Measurements from ENCODE around the gene CCNL1.
"Not testable (repeated sequence)": the region's sequence is repeated elsewhere in the genome, so short reads cannot be mapped to it uniquely, and the experiment has no call there.

The CCNL1 gene

GRCh38 chr3:157178503-157179364 lies 18.8 kb upstream of the CCNL1 start:
- not testable (repeated sequence) for H3K27me3 ChIP-seq (ENCODE audit: control insufficient read depth, insufficient read depth, low read length); H3K9ac ChIP-seq (ENCODE audit: low read length); H3K36me3 ChIP-seq (ENCODE audit: control insufficient read depth, insufficient read depth, low read length); H3K4me3 ChIP-seq (ENCODE audit: low read length); H3K27ac ChIP-seq (ENCODE audit: low read depth, low read length)
- peaks cover 12% of the 10 kb centered on the region for H3K4me1 ChIP-seq (ENCODE audit: control insufficient read depth, insufficient read depth, low read length)

DNA sequence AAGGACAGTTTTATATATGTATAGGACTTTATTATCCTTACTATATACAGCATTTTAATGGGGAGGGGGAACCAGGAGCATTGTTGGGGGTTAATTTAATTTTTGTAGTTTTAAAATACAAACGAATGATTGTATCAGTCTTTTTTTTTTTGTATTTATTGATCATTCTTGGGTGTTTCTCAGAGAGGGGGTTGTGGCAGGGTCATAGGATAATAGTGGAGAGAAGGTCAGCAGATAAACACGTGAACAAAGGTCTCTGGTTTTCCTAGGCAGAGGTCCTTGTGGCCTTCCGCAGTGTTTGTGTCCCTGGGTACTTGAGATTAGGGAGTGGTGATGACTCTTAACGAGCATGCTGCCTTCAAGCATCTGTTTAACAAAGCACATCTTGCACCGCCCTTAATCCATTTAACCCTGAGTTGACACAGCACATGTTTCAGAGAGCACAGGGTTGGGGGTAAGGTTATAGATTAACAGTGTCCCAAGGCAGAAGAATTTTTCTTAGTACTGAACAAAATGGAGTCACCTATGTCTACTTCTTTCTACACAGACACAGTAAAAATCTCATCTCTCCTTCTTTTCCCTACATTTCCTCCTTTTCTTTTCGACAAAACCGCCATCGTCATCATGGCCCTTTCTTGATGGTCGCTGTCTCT lies 18.0 kb upstream of the CCNL1 start:
- H3K36me3 ChIP-seq (ENCODE audit: control insufficient read depth, insufficient read depth, low read length); H3K9ac ChIP-seq (ENCODE audit: low read length): not testable (repeated sequence)
- peaks cover 12% of the 10 kb centered on the region for H3K4me1 ChIP-seq (ENCODE audit: control insufficient read depth, insufficient read depth, low read length)

GRCh38 chr3:157176934-157177333 lies 17.0 kb upstream of the CCNL1 start:
- Histone ChIP-seq H3K36me3 (ENCODE audit: control insufficient read depth, insufficient read depth, low read length) (no peaks in the 10 kb centered on the region), H3K4me3 (ENCODE audit: low read length) (no peak overlapping the region), H3K4me1 (ENCODE audit: control insufficient read depth, insufficient read depth, low read length) (peaks cover 12% of the 10 kb centered on the region), H3K27me3 (ENCODE audit: control insufficient read depth, insufficient read depth, low read length) (no peaks in the 10 kb centered on the region), H3K9ac (ENCODE audit: low read length) (no peak overlapping the region), H3K27ac (ENCODE audit: low read depth, low read length) (no peak overlapping the region)

More for the DNA sequence above, 18.0 kb upstream of the CCNL1 start:
- not testable (repeated sequence) for H3K4me3 ChIP-seq (ENCODE audit: low read length); H3K27me3 ChIP-seq (ENCODE audit: control insufficient read depth, insufficient read depth, low read length); H3K27ac ChIP-seq (ENCODE audit: low read depth, low read length)

DNA sequence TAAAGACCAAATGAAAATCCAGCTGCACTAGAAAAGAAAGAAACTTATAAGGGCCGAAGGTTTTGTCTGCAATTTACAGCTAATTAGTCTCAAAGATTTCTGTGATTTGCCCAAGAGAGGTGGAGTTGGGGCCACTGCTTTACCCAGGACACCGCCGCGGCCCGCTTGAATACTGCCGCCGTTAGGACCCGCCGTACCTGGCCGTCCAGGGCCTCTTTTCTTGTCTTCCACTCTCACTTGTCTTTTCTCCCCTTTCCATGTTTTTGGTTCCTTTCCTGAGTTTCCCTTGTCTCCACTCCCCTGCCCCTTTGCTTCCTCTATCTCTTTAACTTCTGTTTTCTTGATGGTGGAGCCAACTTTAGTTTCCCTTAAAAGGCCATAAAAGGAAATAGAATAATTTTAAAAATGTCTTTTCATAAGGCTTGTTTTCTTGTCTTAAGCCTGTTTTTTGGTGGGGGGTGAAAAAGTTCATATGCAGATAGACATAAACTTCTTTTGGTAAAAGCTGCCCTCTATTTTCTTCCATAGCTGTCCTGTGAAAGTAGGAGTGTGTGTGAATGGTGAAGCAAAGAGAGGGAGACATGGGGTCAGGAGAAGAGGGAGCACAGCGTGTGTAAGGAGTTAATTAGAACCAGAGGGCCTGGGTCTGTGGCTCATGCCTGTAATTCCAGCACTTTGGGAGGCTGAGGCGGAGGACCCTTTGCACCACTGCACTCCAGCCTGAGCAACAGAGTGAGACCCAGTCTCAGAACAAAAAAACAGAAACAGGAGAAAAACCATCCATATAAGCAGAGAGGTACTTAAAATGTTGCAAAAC lies 16.0 kb upstream of the CCNL1 start:
- H3K27me3 ChIP-seq (ENCODE audit: control insufficient read depth, insufficient read depth, low read length), result no peaks in the 10 kb centered on the region
- no peaks in the 10 kb centered on the region for H3K36me3 ChIP-seq (ENCODE audit: control insufficient read depth, insufficient read depth, low read length)
- H3K27ac ChIP-seq (ENCODE audit: low read depth, low read length), result peak overlapping the region; percentile 97
- peaks cover 12% of the 10 kb centered on the region for H3K4me1 ChIP-seq (ENCODE audit: control insufficient read depth, insufficient read depth, low read length)
- H3K9ac ChIP-seq (ENCODE audit: low read length), result peak overlapping the region; percentile 77
- peak overlapping the region; percentile 70 for H3K4me3 ChIP-seq (ENCODE audit: low read length)

DNA sequence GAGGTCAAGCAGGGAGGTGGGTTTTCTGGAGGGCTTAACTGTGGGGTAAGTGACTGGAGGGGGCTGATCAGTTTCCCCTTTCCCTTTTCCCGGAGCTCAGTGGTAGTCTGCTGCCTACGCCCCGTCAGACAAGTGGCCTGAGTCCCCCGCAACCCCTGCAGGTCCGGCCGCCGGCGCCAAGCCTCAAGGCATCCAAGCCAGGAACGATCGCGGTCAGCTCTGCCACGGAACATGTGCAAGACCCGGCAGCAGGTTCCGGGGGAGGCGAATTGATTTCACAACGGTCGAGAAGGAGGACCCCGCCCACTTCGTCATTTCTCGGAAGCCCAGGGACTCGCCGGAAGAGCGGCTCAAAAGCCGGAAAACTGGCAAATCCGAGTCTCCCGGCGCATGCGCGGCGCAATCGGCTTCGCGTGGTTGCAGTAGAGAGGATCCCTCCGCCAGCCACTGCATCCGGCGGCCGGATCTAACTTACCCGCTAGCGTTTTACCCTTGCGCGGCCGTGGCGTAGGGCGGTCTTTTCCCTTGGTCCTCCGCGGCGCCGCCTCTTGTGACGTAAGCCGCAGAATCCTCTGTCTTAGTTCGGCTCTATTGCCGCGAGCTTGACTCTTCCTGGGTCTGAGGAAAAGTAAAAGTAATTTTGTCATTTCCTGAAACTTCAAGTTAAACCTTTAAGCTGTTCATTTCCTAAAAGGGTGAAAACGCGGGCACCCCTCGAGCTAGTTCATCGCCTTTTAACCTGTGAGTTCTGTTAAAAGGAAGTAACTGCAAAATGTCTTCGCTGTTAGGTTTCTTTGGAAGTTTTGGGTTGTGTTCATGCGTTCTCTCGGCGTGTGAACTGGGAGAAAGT lies 14.9 kb upstream of the CCNL1 start:
- Histone ChIP-seq H3K4me3 (ENCODE audit: low read length) (peak overlapping the region; percentile 95), H3K9ac (ENCODE audit: low read length) (peak overlapping the region; percentile 95), H3K27me3 (ENCODE audit: control insufficient read depth, insufficient read depth, low read length) (no peaks in the 10 kb centered on the region), H3K4me1 (ENCODE audit: control insufficient read depth, insufficient read depth, low read length) (peaks cover 12% of the 10 kb centered on the region), H3K27ac (ENCODE audit: low read depth, low read length) (peak overlapping the region; percentile 99), H3K36me3 (ENCODE audit: control insufficient read depth, insufficient read depth, low read length) (no peaks in the 10 kb centered on the region)

DNA sequence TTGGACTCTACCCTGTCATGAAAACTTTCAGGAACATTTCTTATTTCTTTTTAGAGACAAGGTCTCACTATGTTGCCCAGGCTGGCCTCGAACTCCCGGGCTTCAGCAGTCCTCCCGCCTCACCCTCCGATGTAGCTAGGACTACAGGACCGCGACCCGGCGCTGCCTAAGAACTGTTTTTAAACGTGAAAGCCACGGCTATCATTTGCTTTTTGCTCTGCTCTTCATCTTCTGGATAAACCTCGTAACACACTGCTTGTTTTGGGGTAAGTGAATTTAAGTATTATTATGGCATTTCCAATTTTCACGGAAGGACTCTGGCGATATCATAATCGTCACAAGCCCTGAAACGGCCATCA lies 14.3 kb upstream of the CCNL1 start:
- peaks cover 12% of the 10 kb centered on the region for H3K4me1 ChIP-seq (ENCODE audit: control insufficient read depth, insufficient read depth, low read length)
- peak overlapping the region; percentile 95 for H3K9ac ChIP-seq (ENCODE audit: low read length)
- H3K27me3 ChIP-seq (ENCODE audit: control insufficient read depth, insufficient read depth, low read length), result no peaks in the 10 kb centered on the region
- peak overlapping the region; percentile 95 for H3K4me3 ChIP-seq (ENCODE audit: low read length)
- no peaks in the 10 kb centered on the region for H3K36me3 ChIP-seq (ENCODE audit: control insufficient read depth, insufficient read depth, low read length)
- peak overlapping the region; percentile 99 for H3K27ac ChIP-seq (ENCODE audit: low read depth, low read length)

DNA sequence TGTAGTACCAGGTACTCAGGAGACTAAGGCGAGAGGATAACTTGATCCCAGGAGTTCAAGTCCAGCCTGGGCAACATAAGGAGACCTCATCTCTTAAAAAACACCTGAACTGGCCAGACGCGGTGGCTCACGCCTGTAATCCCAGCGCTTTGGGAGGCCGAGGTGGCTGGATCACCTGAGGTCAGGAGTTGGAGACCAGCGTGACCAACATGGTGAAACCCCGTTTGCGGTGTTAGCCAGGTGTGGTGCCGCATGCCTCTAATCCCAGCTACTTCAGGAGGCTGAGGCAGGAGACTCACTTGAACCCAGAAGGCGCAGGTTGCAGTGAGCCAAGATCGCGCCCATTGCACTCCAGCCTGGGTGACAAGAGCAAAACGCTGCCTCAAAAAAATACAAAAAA lies 13.4 kb upstream of the CCNL1 start:
- not testable (repeated sequence) for H3K9ac ChIP-seq (ENCODE audit: low read length); H3K27me3 ChIP-seq (ENCODE audit: control insufficient read depth, insufficient read depth, low read length); H3K4me3 ChIP-seq (ENCODE audit: low read length); H3K27ac ChIP-seq (ENCODE audit: low read depth, low read length); H3K36me3 ChIP-seq (ENCODE audit: control insufficient read depth, insufficient read depth, low read length)
- peaks cover 12% of the 10 kb centered on the region for H3K4me1 ChIP-seq (ENCODE audit: control insufficient read depth, insufficient read depth, low read length)

- Histone ChIP-seq H3K27me3 (ENCODE audit: control insufficient read depth, insufficient read depth, low read length) (no peaks in the 10 kb centered on the region), H3K9ac (ENCODE audit: low read length) (no peak overlapping the region), H3K36me3 (ENCODE audit: control insufficient read depth, insufficient read depth, low read length) (no peaks in the 10 kb centered on the region), H3K4me1 (ENCODE audit: control insufficient read depth, insufficient read depth, low read length) (peaks cover 12% of the 10 kb centered on the region), H3K27ac (ENCODE audit: low read depth, low read length) (no peak overlapping the region), H3K4me3 (ENCODE audit: low read length) (no peak overlapping the region)
These were observed 12.8 kb upstream of the CCNL1 start for GRCh38 chr3:157172746-157173145.

GRCh38 chr3:157170861-157171260 lies 10.9 kb upstream of the CCNL1 start:
- peaks cover 5% of the 10 kb centered on the region for H3K4me1 ChIP-seq (ENCODE audit: control insufficient read depth, insufficient read depth, low read length)
- no peak overlapping the region for H3K4me3 ChIP-seq (ENCODE audit: low read length)
- H3K36me3 ChIP-seq (ENCODE audit: control insufficient read depth, insufficient read depth, low read length), result no peaks in the 10 kb centered on the region
- H3K27me3 ChIP-seq (ENCODE audit: control insufficient read depth, insufficient read depth, low read length), result no peaks in the 10 kb centered on the region
- no peak overlapping the region for H3K9ac ChIP-seq (ENCODE audit: low read length)
- no peak overlapping the region for H3K27ac ChIP-seq (ENCODE audit: low read depth, low read length)

DNA sequence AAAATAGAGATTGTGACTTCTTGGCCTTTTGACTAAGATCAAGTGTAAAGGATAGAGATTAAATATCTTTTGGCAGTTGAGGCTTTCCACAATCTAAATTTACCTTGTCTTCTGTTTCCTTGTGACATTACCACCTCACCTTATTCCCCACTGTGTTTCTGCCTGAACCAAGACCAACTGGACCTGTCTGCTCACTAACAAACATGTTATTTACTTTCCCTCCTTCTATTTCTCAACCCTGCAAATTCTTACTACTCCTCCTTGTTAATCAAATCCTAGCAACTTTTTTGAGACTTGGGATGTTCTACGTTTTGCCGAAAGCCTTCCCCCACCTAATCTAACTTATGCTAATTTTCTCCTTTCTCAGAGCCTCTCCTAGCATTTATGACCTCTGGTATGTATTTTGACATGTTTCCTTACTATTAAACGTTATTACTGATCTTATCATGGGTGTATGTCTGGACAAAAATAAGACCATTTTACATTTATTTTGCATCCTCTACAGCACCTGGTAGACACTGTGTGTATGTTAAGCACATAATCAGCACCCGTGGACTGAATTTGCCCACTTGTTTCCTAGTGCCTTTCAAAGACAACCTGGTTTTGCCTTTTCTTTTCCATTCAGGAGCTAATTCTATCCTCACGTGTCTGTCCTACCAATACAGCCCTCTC lies 7.6 kb upstream of the CCNL1 start:
- no peaks in the 10 kb centered on the region for H3K4me1 ChIP-seq (ENCODE audit: control insufficient read depth, insufficient read depth, low read length)
- H3K27me3 ChIP-seq (ENCODE audit: control insufficient read depth, insufficient read depth, low read length), result no peaks in the 10 kb centered on the region
- H3K9ac ChIP-seq (ENCODE audit: low read length), result no peak overlapping the region
- no peak overlapping the region for H3K27ac ChIP-seq (ENCODE audit: low read depth, low read length)
- H3K4me3 ChIP-seq (ENCODE audit: low read length), result no peak overlapping the region
- H3K36me3 ChIP-seq (ENCODE audit: control insufficient read depth, insufficient read depth, low read length), result no peaks in the 10 kb centered on the region

DNA sequence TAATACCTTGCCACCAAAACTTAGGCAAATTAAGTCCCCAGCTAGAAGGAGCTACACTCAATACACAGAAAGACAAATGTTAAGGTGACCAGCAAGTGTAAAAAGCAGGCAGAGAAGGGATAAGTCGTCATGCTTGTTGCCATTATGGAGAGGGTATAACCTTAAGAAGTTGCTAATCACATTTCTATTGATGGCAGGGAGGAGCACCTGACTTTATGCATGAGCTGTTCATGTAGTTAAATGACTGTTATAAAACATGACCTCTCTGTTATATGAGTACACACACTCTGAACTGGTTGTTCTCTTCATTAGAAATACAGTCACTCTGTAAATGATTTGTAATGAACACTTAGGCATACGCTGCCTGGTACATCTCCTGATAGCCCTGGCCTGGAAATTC lies 6.6 kb upstream of the CCNL1 start:
- H3K36me3 ChIP-seq (ENCODE audit: control insufficient read depth, insufficient read depth, low read length), result no peaks in the 10 kb centered on the region
- H3K27ac ChIP-seq (ENCODE audit: low read depth, low read length), result no peak overlapping the region
- no peaks in the 10 kb centered on the region for H3K27me3 ChIP-seq (ENCODE audit: control insufficient read depth, insufficient read depth, low read length)
- H3K9ac ChIP-seq (ENCODE audit: low read length), result no peak overlapping the region
- H3K4me3 ChIP-seq (ENCODE audit: low read length), result no peak overlapping the region
- H3K4me1 ChIP-seq (ENCODE audit: control insufficient read depth, insufficient read depth, low read length), result no peaks in the 10 kb centered on the region
